Umbilical cord (tissue), 2 donors: ENCODE data around the gene WDPCP. TPM values are rescaled to one million over a fixed set of nuclear protein-coding genes. Genes with fewer than 3 reads are reported as not detected.
"Not testable (repeated sequence)": the region's sequence is repeated elsewhere in the genome, so short reads cannot be mapped to it uniquely, and the experiment has no call there.

ENCODE experiments used
- DNase-seq: peaks from one replicate; pipeline ENCODE4 v3.0.0-alpha.2; 2015; ENCODE audit warnings: low spot score
- total RNA-seq: library from RNA; depleted of rRNA; stranded (reverse); fragments of >200 nt; gene quantifications from one replicate; pipeline ENCODE4 v1.2.3, GENCODE V29; 2014; ENCODE audit warnings: low replicate concordance; ENCODE audit not compliant: insufficient read depth

WDPCP gene
- total RNA-seq, 1 donor from 2014 or later, result 31.1 TPM

DNA sequence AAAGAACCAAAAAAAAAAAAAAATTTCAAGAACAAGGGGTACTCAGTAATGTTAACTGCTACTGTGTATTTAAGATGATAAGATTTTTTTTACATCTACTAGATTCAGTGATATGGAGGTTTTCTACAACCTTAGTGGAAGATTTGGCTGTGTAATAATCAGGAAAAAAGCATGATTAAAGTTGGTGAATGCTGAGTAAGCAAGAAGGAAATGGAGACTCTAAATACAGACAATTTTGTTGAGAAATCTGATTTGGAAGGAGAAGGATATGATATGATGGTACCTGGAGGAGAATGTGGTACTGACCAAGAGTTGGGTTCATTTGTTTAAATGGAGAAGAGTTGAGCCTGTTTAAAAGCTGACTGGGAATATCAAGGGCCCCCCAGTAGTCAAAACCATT, 125.1 kb downstream of the WDPCP start:
- no peak for DNase-seq

GRCh38 chr2:63446658-63447057, 141.6 kb downstream of the WDPCP start:
- DNase-seq, result no peak

DNA sequence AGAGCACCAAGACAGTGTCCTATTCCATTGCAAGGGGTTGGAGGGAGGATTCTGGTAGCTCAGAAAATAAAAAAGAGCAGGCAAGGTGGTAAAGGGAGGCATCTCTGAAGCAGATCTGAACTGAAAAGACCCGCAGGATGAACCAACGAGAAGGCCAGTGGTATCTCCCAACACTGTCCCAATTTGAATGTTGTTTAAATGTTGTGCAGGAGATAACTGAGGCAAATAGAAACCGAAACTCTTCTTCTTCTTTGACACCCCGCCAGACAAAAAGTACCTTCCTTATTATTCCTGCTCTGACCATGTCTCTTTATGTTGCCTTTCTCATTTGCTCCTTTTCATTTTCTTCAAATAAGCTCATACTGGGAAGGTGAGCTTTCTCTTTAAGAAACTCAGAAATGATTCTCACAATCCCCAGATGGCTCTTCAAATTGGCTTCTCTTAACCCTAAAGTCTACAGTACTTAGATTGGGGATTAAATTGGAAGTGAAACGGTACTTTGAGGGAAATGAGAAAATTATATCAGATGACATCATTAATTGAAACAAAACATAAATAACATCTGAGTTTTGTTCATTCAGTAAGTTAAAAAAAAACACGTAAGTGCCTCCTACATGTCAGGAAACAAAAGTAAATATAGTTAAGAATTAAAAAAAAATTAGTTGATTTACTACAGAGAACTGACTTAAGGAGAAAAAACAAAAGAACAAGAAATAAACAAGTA, 143.6 kb downstream of the WDPCP start:
- DNase-seq, result no peak

DNA sequence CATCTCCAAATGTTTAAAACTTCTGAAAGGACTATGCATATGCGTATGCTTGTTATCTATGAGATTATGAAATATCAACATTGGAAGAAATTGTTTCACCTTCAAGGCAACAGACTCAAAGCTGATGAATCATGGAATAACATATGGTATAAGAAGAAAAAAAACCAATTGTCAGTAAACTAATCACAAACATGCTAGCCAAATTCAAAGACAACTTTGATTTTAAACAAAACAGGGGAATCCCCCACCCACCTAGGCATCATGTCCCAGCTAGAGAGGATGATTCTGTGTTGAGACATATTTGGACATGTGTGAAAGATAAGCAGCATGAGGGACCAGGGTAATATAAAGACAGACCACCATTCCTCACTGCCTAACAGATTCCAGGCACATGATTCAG, 147.7 kb downstream of the WDPCP start:
- no peak for DNase-seq

DNA sequence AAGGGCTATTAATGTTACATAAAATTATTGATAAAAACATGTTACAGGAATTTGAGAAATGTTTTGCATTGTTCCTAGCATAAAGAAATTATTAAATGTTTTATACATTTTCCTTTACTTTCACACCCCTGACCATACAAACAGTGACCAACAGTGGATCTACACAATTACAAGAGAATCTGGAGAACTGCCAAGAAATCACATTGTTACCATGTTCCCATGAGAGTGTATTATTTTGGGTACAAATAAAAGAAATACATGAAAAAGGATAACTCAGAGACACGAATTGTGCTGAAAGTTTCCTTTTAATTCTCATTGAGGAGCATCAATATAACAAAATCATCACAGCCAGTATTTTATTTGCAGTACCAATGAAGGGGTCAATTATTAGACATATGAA, 150.1 kb downstream of the WDPCP start:
- DNase-seq, result no peak

DNA sequence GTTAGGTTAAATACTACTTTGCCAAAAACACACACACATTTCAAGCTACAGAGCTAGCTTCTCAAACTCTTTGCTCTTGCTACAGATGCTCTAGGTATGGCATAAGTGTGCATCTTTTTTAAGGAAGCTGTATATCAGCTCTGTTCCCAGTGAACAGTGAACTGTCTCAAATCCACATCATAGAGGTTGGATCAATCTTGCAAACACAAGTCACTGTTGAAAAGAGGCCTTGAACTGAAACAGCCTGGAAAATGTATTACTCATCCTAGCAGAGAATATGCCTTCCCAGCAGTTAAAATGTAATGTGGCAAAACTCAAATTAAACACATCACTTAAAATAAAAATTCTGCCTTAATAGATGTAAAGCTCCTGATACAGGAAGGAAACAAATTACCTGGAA, 151.8 kb downstream of the WDPCP start:
- no peak for DNase-seq

- DNase-seq, result no peak
Observed at GRCh38 chr2:63435070-63435469, 153.2 kb downstream of the WDPCP start.

GRCh38 chr2:63434024-63435001, 154.0 kb downstream of the WDPCP start:
- DNase-seq, result no peak

DNA sequence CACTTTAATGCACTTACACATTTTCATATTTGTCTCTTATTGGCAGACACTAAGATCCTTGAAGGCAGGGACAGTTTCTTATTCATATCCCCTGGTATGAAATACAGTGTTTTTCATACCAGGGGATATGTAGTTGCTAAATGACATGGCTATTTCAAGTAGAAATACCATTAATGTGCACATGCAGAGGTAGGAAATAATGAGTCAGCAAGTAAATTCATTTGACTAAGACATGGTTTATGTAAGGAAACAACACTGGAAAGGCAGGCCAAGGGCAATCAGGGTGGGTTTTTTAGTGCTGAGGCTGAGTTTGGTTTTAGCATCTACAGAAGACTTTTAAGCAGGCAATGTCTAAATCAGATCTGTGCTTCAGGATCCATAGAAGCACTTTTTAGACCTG, 155.9 kb downstream of the WDPCP start:
- DNase-seq, result no peak

DNA sequence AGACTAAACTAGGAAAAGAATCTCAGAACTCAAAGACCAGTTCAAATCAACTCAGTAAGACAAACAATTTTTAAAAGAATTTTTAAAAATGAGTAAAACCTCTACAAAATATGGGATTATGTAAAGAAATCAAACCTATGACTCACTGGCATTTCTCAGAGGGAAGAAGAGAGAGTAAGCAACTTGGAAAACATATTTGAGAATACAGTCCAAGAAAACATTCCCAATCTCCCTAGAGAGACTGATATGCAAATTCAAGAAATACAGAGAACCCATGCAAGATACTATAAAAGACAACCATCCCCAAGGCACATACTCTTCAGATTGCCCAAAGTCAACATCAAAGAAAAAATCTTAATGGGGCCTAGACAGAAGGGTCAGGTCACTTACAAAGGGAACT, 162.7 kb downstream of the WDPCP start:
- no peak for DNase-seq

- DNase-seq, result no peak
Observed at GRCh38 chr2:63425079-63425416, 163.2 kb downstream of the WDPCP start.

DNA sequence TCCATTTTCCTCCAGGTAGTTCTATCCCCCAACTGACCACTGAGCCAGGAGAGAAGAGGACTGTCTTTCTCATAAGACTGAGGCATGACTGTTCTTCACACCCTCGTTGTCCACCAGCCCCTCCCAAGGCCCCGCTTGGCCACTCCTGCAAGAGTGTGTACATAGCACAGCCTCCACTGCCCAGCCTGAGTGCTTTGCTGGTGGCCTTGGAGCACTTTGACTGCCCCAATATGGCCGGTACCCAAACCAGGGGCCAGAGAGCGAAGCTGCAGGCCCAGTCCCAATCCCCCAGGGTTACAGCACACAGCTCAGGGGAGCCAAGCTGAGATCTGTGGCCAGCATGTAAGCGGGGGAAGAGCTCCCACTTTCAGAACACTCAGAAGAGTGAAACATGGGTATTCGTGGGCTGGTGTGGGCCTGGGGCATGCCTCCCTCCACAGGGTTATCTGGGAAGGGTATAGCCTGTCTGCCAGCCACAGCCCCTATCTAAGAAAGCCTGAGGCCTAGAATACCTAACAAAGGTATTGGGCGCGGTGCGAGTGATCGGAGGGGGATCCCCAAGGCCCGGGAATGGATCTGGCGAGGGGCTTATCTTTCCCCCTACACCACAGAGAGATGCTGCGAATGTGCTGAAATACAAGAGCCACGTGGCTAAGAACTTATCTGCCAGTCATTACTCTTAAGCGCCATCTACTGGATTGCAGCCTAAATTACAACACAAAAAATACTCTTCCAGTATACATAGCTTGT, 163.8 kb downstream of the WDPCP start:
- no peak for DNase-seq

GRCh38 chr2:63422556-63422955, 165.7 kb downstream of the WDPCP start:
- no peak for DNase-seq

GRCh38 chr2:63408530-63408929, 179.7 kb downstream of the WDPCP start:
- no peak for DNase-seq

DNA sequence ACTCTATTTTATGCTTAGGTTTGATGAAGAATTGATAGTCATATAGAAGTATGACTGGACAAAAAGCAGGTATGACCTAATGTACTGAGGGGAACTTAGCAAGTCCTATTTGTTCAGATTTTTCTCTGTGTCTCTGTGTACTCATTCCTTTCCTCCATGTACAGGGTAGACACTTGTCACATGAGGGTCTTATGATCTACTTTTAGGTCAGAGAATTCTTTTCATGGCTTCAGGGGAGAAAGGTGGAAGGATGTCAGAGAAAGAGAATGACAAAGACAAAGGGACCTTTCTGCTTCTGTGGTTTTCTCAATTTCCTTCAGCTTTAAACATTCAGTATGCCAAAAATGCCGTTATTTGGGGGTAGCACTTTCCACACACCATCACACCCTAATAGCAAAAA, 181.6 kb downstream of the WDPCP start:
- no peak for DNase-seq

GRCh38 chr2:63403820-63404219, 184.5 kb downstream of the WDPCP start:
- no peak for DNase-seq

GRCh38 chr2:63402889-63403288, 185.4 kb downstream of the WDPCP start:
- DNase-seq, result not testable (repeated sequence)

GRCh38 chr2:63399156-63399555, 189.1 kb downstream of the WDPCP start:
- no peak for DNase-seq

- DNase-seq, result no peak
Observed at GRCh38 chr2:63379451-63379850, 208.8 kb downstream of the WDPCP start.

DNA sequence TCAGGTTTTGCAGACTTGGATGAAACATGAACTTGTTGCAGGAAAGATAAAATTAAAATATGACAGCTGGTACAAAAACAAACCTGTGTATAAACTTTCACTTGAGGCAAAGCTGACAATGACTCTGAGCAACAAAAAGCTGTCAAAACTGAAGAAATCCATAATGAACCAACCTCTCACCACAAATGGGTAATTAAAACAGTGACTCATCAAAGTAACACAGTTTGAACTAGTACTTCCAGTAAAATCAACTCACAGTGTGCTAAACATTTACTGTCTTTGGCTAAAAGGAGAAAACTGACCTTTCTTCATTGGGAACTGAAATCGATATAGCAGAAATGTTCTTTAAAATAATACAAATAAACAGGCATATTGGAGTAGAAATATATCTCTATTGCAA, 209.7 kb downstream of the WDPCP start:
- no peak for DNase-seq

GRCh38 chr2:63374341-63374740, 213.9 kb downstream of the WDPCP start:
- DNase-seq, result no peak

GRCh38 chr2:63372549-63372948, 215.7 kb downstream of the WDPCP start:
- DNase-seq, result no peak
